Stimulated activated naive CD8-positive, alpha-beta T cell treated with anti-CD3 and anti-CD28 coated beads, Interleukin-15, Interleukin-2, amounts not matched to agents 100 ng/mL and 50 ng/mL, for 24 hours (primary cell): ENCODE data around the gene MYO10.
"Not testable (repeated sequence)": the region's sequence is repeated elsewhere in the genome, so short reads cannot be mapped to it uniquely, and the experiment has no call there.

Experiments
- H3K27ac Mint-ChIP-seq: one replicate; pipeline ENCODE4 v1.8.0; 2021; ENCODE audit warnings: mild to moderate bottlenecking, mixed read lengths
- H3K27me3 Mint-ChIP-seq: one replicate; pipeline ENCODE4 v1.8.0; 2021; ENCODE audit warnings: mixed read lengths
- H3K36me3 Mint-ChIP-seq: one replicate; pipeline ENCODE4 v1.8.0; 2021; ENCODE audit warnings: low read depth, mixed read lengths
- H3K4me1 Mint-ChIP-seq: one replicate; pipeline ENCODE4 v1.8.0; 2021; ENCODE audit warnings: low read depth, mixed read lengths
- H3K4me3 Mint-ChIP-seq: one replicate; pipeline ENCODE4 v1.8.0; 2021; ENCODE audit warnings: mild to moderate bottlenecking, mixed read lengths
- H3K9me3 Mint-ChIP-seq: one replicate; pipeline ENCODE4 v1.8.0; 2021; ENCODE audit warnings: mixed read lengths

Gene MYO10

DNA sequence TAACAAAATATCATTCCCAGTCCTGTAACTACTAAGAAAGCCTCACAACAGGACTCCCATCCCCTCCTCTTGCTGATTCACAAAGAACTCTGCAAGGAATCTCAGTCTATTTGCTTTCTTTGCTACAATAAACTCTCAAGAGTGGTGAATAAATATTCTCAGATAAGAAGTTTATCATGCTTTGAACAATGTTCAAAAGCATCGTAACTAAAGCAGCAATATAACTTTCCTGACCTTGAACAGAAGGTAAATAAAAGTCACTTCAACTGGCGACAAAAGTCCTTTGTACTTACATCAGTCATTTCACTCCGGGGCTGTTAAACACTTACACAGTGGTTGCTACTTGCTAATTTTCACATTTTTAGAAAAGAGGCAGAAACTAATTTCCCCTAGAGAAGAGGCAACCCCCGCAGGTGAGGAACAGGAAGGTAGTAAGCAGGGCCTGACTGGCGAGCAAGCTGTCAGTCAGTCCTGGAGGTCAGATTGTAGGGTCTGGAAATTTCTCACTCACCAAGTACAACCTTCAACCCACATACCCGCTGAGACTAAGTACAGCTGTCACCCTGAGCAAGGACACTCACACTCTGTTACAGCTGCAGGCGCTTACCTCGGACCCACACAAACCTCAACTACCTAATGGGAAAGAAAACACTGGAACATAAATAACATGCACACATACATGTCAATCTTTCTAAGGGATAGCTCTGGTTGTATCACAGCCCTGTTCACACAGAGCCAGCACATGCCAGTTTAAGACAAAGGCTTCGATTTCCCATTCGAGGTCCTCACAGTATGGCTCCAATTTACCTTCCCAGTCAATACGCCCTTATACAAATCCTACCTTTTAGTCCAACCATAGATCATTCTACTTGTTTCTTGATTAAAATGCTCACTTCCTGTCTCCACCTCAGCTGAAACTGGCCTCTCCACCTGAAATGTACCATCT lies 214.7 kb downstream of the MYO10 start:
- Mint-ChIP-seq H3K27me3 (no peaks in the 10 kb centered on the region), H3K36me3 (no peaks in the 10 kb centered on the region), H3K27ac (no peak overlapping the region), H3K9me3 (peaks cover 5% of the 10 kb centered on the region), H3K4me3 (no peak overlapping the region), H3K4me1 (peaks cover 4% of the 10 kb centered on the region)

DNA sequence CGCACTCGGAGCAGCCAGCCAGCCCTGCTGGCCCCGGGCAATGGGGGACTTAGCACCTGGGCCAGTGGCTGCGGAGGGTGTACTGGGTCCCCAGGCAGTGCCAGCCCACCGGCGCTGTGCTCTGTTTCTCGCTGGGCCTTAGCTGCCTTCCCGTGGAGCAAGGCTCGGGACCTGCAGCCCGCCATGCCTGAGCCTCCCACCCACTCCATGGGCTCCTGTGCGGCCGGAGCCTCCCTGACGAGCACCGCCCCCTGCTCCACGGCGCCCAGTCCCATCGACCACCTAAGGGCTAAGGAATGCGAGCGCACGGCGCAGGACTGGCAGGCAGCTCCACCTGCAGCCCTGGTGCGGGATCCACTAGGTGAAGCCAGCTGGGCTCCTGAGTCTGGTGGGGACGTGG lies 218.1 kb downstream of the MYO10 start:
- not testable (repeated sequence) for H3K27ac Mint-ChIP-seq, H3K27me3 Mint-ChIP-seq, H3K9me3 Mint-ChIP-seq, H3K36me3 Mint-ChIP-seq, H3K4me3 Mint-ChIP-seq, H3K4me1 Mint-ChIP-seq

DNA sequence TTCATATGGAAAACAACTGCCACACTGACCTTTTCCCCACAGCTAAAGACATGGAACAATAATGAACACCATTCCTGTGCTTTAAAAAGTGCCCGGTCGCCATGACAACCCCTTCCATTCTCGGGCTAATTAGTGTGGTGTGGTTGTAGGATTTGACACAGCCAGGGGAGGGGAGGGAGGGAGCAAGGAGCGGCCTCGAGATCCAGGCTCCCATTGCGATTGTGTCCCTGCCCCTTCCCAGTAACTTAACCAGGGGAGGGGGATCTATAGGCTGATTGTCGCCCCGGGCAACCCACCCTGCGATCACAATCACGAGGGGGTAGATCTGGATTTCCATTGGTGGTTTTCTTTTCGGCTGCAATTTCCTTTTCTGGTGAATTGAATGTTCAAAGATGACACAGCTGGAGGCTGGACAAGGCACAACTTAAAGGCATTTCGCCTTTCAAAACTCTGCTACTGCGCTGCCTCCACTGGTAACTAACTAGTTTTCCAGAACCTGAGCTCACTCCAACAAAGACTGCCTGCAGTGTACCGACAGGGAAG lies 222.6 kb downstream of the MYO10 start:
- H3K36me3 Mint-ChIP-seq: no peaks in the 10 kb centered on the region
- H3K4me3 Mint-ChIP-seq: no peak overlapping the region
- H3K27me3 Mint-ChIP-seq: peaks cover 11% of the 10 kb centered on the region
- H3K9me3 Mint-ChIP-seq: no peaks in the 10 kb centered on the region
- H3K27ac Mint-ChIP-seq: no peak overlapping the region
- peaks cover 4% of the 10 kb centered on the region for H3K4me1 Mint-ChIP-seq

DNA sequence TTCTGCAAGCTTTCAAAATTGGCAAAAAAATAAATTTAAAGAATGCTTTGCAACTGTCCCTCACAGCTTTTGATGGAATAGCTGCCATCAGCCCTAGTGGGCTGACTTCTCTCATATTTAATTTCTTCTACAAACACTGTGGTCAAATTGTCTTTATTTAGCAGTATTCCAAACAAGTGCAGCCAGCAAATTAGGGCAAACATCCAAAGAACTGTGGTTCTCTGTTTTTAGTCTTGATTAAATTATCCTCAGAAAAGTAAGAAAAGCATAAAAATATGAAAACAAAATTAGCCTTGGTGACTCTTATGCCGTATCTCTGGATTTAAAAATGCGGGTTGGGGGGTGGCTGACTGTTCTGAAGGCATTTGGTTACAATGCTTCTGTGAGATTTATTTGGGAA lies 223.5 kb downstream of the MYO10 start:
- peaks cover 4% of the 10 kb centered on the region for H3K4me1 Mint-ChIP-seq
- no peaks in the 10 kb centered on the region for H3K9me3 Mint-ChIP-seq
- H3K27me3 Mint-ChIP-seq: peaks cover 11% of the 10 kb centered on the region
- H3K4me3 Mint-ChIP-seq: no peak overlapping the region
- H3K27ac Mint-ChIP-seq: no peak overlapping the region
- no peaks in the 10 kb centered on the region for H3K36me3 Mint-ChIP-seq

DNA sequence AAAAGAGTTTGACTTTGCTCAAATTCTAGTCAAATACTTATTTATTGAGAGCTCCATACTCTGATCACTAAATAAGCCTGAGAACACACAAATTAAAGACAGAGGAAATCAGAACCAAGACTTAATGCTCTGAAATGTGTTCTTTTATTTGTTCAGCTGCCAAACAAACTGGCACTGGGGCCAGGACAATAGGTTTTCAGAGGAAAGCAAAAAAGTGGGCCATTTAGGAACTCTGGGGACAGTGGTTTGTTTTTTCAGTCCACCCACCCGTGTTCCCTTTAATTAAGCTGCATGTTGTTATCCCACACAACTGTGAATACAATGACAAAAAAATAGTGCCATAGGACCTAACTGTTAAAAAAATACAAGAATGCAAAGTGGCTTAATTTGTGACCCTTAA lies 223.9 kb downstream of the MYO10 start:
- peaks cover 11% of the 10 kb centered on the region for H3K27me3 Mint-ChIP-seq
- no peak overlapping the region for H3K4me3 Mint-ChIP-seq
- no peaks in the 10 kb centered on the region for H3K9me3 Mint-ChIP-seq
- H3K36me3 Mint-ChIP-seq: no peaks in the 10 kb centered on the region
- peaks cover 4% of the 10 kb centered on the region for H3K4me1 Mint-ChIP-seq
- no peak overlapping the region for H3K27ac Mint-ChIP-seq

DNA sequence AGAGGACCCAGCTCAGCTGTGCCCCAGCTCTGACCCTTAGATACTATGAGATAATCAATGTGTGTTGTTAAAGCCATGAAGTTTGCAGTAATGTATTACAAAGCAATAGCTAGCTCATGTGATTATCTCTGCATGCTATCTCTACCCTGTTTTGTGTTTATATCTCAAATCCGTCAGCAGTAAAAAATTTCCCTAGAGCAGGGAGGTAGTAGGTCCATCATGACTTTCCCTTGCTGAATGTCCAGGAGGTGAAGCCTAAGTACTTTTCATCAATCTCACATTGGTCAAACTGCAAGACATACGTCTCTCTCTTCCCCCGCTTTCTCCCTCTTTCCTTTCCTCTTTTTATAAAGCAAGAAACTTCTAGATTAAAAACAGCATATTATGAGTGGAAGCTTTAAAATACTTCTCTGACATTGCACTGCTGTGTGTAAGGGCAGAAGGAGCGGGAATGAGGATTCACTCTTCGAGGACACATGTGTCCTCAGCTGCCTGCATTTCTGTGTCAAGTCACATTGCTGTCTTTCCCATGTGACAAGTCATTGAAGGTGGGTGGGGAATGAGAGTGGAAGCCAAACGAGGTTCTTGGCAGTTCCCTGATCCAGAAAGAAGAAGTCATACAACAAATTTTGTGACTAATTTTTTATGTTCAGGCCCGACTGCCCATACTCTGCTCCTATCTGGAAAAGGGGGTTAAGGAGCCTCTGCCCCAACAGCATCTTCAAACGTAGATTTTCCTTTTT lies 226.2 kb downstream of the MYO10 start:
- H3K27me3 Mint-ChIP-seq: peaks cover 11% of the 10 kb centered on the region
- H3K36me3 Mint-ChIP-seq: no peaks in the 10 kb centered on the region
- peaks cover 4% of the 10 kb centered on the region for H3K4me1 Mint-ChIP-seq
- H3K9me3 Mint-ChIP-seq: no peaks in the 10 kb centered on the region
- no peak overlapping the region for H3K27ac Mint-ChIP-seq
- H3K4me3 Mint-ChIP-seq: no peak overlapping the region

DNA sequence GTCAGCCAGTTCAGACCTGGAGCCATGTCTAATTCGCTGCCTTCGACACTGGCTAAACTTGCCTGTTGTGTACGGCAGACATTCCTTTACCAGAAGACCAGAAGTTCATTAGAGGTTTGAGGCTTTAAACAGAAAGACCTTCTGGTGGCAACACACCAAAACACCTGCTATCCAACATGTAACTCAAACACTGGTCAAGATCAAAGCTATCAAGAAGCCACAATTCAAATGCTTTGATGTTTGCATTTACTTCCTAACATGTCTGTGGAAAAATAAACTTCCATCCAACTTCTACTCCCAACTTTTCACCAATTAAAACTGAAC lies 228.3 kb downstream of the MYO10 start:
- Mint-ChIP-seq H3K27ac (no peak overlapping the region), H3K4me3 (no peak overlapping the region), H3K9me3 (no peaks in the 10 kb centered on the region), H3K4me1 (peaks cover under 1% of the 10 kb centered on the region), H3K27me3 (peaks cover 7% of the 10 kb centered on the region), H3K36me3 (no peaks in the 10 kb centered on the region)

DNA sequence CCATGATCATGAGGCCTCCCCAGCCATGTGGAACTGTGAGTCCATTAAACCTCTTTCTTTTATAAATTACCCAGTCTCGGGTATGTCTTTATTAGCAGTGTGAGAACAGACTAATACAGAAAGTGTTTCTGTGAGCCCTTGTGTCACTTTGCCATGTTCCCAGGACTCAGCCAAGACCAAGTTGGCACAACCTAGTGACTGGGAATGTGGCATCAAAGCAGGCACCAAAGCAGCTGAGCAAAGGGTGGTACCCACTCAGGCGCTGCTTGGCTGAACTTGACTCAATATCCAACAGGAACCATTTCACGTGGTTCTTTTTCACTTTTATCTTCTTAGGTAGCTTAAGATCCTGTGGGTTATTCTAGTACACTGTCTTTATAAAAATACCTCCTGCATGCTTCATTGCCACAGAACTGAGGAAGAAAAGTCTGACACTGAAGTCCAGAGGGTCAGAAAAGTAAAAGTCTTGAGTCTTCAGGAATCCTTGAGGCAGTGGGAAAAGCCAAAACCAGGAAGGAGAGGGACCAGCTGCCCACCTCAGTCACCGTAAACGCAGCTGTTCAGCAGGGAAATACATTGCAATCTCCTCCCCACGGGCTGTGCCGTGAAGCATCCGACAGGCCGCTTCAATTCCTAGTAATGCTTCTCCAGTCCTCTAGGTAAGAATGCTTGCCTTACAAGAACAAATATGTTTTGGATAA lies 228.8 kb downstream of the MYO10 start:
- no peaks in the 10 kb centered on the region for H3K36me3 Mint-ChIP-seq
- H3K27ac Mint-ChIP-seq: no peak overlapping the region
- H3K4me3 Mint-ChIP-seq: no peak overlapping the region
- H3K27me3 Mint-ChIP-seq: peaks cover 7% of the 10 kb centered on the region
- H3K9me3 Mint-ChIP-seq: no peaks in the 10 kb centered on the region
- no peaks in the 10 kb centered on the region for H3K4me1 Mint-ChIP-seq

DNA sequence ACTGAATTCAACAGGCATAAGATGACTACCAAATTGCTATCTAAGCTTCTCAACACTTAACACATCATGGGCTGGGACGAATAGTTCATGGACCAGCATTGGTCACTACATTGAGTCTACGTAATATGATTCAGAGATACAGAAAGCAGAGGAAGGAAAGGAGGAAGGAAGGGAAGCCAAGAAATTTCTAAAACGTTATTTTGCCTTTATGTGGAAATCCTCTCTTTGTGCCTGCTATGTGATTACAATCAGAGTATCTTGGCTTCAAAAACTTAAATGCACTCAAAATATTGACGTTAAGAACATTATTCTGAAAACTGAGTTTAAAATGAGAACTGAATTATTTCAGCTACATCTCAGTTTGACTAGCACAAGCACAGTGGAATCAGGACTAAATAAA lies 231.1 kb downstream of the MYO10 start:
- H3K27ac Mint-ChIP-seq: no peak overlapping the region
- no peak overlapping the region for H3K4me3 Mint-ChIP-seq
- H3K36me3 Mint-ChIP-seq: no peaks in the 10 kb centered on the region

DNA sequence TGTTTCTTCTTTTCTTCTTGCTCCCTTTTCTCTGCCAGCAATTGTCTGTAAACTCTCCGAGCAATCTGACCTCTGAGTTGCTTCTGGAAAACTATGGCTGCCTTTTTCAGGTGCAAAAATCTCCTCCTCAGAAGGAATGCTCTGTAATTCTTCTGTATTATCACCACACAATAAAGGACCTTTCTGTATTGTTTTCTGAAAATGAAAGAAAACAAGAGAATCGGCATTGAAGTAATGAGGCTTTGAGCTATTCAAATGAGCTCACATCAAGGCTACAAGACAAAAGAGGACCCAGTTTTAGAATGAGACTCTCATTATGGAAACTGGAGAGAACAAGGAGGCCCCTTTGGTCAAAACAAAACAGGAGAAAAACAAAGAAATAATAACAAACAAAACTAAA lies 233.1 kb downstream of the MYO10 start:
- Mint-ChIP-seq H3K9me3 (no peaks in the 10 kb centered on the region), H3K27ac (no peak overlapping the region), H3K27me3 (no peaks in the 10 kb centered on the region), H3K36me3 (no peaks in the 10 kb centered on the region), H3K4me1 (no peaks in the 10 kb centered on the region), H3K4me3 (no peak overlapping the region)

More for the DNA sequence above, 231.1 kb downstream of the MYO10 start:
- Mint-ChIP-seq H3K9me3 (no peaks in the 10 kb centered on the region), H3K4me1 (no peaks in the 10 kb centered on the region), H3K27me3 (no peaks in the 10 kb centered on the region)

DNA sequence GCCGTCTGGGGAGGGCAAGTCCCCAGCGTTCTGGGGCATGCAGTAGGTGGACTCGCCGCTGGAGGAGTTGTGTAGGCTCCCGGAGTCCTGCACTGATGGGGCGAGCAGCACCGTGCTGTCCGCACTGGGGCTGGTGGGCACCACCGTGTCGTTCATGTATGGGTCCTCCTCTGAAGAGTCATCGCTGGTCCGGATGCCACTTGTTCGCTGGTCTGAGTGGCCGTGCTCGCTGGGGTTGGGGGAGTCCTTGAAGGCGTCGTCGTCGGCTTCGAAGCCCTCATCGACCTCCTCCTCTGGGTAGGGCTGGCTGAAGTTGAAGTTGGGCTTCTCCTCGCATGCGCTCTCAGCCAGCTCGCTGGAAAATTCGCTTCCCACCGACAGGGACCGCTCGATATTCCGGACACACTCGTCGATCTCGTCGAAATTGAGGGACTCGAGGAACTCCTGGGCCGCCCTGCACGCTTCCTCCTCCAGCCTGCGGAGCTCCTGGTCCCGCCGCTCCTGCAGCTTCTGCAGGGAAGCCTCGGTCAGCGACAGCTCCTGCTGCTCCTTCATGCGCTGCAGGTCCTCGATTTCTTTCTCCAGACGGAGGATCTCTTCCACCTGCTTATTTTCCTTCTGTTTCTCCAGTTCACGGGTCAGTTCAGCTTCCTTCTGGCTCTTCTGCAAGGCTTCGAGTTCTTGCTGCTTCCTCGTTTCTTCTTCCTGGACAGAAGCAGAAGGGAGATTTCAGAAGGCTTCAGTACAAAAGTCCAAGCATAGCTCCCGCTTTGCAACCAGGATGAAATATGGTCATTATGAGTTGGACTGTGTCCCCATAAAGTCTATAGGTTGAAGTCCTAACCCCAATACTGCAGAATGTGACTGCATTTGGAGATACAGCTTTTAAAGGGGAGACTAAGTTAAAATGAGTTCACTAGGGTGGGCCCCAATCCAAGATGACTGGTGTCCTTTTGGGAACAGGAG lies 234.7 kb downstream of the MYO10 start:
- Mint-ChIP-seq H3K27me3 (no peaks in the 10 kb centered on the region), H3K9me3 (no peaks in the 10 kb centered on the region), H3K4me1 (no peaks in the 10 kb centered on the region), H3K27ac (no peak overlapping the region), H3K4me3 (no peak overlapping the region), H3K36me3 (no peaks in the 10 kb centered on the region)

DNA sequence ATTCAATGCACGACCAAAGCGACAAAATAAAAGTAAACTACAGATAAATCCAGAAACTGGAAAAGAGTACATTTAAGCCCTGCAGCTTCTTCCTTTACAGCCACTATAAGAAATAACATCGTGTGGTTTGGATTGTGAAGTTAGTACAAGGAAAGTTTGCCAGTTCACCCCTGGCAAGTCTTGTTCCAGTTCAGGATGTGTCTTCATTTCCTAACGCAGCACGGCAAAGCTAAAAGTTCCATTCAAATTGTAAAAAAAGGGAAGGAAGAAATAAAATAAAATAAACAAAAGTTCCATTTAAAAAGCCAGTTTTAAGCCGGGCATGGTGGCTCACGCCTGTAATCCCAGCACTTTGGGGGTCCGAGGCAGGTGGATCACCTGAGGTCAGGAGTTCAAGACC lies 236.0 kb downstream of the MYO10 start:
- Mint-ChIP-seq H3K4me1 (no peaks in the 10 kb centered on the region), H3K27ac (no peak overlapping the region), H3K36me3 (no peaks in the 10 kb centered on the region), H3K9me3 (no peaks in the 10 kb centered on the region), H3K27me3 (no peaks in the 10 kb centered on the region), H3K4me3 (no peak overlapping the region)

DNA sequence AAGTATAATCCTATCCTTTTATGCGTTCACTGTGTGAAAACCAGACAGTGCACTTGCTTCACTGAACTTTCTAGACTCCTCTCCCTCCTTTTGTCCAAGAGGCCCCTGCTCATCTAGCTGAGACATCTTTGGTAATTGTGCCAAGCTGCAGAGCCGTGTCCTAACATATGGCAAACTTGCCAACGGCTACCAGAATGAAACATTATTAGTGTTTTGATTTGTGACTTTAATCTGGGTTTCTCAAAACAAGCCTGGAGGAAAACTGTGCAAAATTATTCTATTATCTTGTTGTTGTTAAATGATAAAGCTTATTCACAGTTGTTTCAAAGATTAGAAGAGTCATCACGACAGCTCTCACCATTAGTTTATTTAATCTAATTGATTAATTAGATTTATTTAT lies 240.3 kb downstream of the MYO10 start:
- Mint-ChIP-seq H3K9me3 (no peaks in the 10 kb centered on the region), H3K27ac (no peak overlapping the region), H3K36me3 (no peaks in the 10 kb centered on the region), H3K4me1 (no peaks in the 10 kb centered on the region), H3K4me3 (no peak overlapping the region), H3K27me3 (no peaks in the 10 kb centered on the region)

DNA sequence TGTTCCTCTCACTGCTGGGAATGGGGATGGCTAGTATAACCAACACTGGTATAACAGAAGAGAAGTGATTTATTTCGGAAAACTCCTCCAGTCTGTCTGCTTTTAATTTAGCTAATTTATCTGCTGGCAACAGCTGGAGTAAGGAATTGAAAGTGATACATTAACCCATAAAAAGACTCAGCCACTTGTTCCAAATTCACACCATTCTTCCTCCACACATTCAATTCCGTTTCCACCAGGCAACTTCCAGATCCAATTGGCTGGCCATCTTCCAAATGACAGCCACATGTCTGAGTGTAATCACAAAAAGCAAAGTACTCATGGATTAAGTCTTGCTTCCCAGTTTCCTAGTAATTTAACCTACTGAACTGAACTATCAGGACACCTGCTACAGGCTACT lies 242.2 kb downstream of the MYO10 start:
- H3K4me1 Mint-ChIP-seq: no peaks in the 10 kb centered on the region
- no peaks in the 10 kb centered on the region for H3K9me3 Mint-ChIP-seq
- H3K27ac Mint-ChIP-seq: no peak overlapping the region
- H3K4me3 Mint-ChIP-seq: no peak overlapping the region
- H3K27me3 Mint-ChIP-seq: no peaks in the 10 kb centered on the region
- H3K36me3 Mint-ChIP-seq: no peaks in the 10 kb centered on the region
